GM21423 (cell line): ENCODE measurements around the gene MICAL1.

Experiments used
- ATAC-seq: cut with Tn5 transposase; IDR thresholded peaks from one replicate; pipeline ENCODE4 v1.9.1; 2021; ENCODE audit warnings: mild to moderate bottlenecking, moderate library complexity; ENCODE audit not compliant: unreplicated experiment

MICAL1 gene

DNA sequence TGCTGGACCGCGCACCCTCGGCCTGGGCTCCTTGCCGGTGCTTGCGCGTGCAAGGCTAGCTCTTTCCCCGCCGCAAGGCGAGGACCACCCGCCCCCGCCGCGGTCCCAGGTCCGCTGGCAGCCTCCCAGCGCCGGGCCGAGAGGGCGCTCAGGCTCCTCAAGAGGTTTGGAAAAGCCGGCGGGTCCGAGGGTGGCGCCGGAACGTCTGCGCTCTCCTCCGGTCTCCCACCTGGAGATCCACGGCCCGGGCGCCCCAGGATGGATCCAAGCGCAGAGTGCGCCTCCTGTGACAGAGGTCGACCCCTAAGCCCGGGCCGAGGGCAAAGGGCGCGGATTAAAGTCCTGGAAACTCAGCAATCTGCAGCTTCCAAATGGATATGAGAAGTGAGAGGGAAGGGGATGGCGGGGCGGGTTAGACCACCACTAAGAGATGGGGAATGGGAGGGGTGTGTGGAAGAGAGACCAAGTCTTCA, 575 bp upstream of the MICAL1 start:
- ATAC-seq: no peak

DNA sequence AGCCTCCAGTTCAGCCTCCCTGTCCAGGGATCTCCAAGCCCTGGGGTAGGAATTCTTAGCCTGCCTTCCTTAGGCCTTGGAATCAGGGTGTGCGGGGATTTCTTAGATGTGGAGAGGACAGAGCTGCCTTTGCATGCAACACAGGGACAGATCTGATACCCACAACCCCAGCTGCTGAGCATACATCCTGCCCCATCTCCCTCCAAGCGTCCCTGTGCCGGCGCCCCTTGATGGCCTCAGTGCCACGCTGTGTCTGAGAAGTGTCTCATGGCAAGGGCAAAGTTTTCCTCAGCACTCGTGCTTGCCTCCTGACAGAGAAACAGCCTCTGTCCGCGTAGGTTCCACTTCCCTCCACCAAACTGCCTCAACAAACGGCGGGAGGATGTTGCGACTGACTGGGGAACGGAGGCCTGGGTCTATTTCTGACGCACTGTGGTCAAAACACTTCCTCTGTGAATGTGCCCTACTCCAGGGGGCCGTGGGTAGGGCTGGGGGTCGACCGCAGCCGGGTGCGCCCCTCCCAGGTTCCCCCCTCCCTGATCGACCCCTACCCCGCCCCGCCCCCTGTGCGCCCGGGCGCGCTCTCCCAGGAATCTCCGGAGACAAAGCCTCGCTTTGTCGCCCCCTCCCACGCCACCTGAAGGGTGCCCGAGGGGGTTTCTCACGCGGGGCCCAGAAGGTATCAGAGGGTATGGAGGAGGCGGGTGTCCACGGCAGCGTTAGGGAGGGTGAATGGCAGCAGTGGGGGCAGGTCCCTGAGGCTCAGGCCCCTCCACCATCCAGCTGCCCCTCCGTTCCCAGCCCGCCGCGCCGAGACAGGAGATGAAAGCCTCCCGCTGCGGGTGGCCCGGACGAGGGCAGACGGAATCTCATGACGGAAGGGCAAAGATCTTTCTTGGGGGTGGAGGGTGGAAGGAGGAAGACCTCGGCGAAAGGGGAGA, 806 bp downstream of the MICAL1 start:
- peak; percentile 30 for ATAC-seq

DNA sequence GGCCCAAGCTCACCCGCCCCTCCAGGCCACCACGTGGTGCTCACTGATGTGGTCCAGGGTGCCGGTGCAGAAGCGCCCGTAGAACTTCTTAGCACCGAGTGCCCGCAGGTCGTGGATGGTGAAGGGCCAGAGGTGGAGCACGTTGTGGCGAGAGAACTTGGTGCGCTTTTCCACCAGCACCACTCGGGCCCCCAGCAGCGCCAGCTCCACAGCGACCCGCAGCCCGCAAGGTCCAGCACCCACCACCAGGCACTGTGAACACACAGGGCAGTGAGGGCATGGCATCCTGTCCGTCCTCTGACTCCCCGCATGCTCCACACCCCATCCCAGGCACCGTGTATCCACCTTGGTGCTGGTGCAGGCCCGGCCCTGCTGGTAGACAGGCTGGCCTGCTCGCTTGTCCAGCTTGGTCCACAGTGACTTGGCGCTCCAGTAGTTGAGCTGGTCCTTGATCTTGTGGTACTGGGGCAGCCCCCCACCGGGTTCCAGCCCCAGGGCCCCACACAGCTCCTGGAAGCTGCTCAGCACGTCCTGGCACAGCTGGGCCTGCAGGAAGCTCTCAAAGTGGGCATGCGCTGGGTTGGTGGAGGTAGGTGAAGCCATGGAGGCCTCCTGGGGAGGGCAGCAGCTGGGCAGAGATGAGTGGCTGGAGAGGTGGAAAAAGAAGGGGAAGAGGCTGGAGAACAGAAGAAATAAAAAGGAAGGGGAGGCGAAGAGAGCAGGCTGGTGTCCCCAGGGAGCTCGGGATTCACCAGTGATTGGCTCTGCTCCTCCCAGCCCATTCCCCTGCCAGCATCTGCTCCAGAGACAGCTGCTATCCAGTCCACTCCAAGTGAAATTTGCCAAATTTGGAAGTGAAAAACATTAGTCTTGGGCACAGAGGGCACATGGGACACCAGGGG, 1.7 kb downstream of the MICAL1 start:
- no peak for ATAC-seq

DNA sequence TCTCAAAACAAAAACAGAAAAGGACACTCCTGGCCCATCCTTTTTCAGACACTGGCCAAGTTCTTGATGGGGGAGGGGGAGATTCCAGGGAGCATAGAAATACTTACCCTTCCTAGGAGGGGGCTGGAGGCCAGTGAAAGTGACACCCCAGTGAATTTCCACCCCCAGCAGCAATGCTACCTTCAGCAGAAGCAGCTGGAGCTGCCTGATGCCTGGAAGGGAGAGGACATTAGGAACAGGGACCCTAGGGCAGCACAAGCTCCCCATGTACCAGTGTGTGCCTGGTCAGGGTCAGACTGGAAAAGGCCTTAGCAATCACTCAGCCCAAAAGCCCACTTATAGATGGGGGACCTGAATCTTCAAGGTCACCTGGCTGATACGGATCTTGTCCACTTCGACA, 2.4 kb downstream of the MICAL1 start:
- ATAC-seq: no peak

DNA sequence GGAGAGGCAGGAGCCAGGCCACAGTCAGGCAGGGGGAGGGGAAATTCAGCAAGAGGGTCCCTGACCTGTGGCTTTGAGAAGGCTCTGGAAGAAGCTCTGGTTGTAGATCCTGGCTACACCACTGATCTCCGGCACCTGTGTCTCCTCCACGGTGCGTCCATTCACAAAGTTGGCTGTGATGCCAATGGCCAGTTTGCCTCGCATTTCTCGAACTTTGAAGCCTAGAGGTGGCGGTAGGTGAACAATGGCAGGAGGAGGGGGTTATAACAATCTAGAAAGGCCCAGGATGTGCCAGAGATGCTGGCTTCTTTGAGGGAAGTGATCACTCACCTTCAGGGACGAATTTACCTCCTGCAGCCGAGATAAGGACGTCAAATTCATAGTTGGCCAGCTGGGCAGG, 3.4 kb downstream of the MICAL1 start:
- no peak for ATAC-seq

DNA sequence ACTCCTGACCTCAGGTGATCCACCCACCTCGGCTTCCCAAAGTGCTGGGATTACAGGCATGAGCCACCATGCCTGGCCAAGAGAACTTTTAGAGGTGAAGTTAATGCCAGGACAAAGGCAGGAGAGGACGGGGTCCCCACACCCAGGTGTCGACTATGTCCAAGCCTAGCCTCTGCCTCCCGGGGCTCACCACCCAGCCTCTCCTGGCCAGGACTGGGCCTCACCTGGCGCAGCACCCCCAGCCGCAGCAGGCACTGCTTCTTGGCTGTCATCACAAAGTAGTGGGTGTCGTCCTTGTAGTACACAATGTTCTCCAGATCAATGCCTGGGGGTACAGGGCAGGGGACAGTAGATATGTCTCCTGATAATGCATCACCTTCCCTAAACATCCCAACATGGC, 4.2 kb downstream of the MICAL1 start:
- no peak for ATAC-seq

DNA sequence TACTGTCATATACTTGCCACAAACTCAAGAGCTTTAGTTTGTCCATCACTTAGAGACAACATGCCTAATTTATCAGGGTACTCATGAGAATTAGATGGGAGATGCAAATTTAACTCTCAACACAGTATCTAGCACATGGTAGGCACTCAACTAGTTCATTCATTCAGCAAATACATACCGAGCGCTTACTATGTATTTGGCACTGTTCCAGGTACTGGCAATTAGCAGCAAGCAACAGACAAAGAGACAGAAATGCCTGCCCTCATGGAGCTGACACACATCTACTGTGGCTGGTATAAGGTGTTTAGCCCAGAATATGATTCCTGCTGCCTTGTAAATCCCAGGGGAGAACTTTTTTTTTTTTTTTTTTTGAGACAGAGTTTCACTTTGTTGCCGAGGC, 4.8 kb downstream of the MICAL1 start:
- ATAC-seq: no peak

DNA sequence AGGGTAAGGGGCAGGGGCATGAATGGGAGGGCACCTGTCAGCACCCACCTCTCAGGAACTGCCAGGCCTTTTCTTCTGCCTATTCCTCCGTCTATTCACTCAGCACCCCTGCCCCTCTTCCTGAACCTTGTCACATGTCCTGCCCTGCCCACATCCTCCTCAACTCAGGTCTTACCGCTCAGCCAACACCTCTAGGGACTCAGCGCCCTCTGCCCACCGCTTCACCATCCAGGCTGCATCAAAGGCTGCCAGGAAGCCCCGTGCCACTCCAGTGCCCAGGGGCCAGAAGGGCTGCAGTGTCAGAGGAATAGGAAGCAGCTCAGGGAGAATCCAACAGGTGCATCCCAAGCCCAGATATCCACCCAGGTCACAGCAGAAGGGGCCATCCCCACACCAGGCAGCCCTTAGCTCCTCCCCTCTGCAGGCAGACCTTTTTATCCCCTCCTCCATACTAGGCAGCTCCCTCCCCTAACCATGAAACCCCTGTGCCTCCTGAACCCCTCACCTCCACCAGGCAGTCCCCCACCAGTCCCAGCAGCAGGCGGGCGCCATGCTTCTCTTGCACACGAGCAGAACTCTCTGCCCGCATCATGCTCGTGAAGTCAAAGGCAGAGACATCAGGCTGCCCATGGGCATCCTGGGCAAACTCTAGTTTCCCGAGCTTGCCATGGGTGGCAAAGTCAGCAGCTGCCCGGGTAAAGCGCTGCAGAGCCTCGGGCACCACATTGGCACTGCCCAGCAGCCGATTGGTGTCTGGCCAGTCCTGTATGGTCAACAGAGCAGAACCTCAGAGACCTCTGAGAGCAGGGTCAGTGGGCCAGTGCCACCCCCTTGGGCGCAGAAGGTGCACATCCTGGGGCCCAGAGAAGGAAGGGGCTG, 5.5 kb downstream of the MICAL1 start:
- ATAC-seq: peak; percentile 32

DNA sequence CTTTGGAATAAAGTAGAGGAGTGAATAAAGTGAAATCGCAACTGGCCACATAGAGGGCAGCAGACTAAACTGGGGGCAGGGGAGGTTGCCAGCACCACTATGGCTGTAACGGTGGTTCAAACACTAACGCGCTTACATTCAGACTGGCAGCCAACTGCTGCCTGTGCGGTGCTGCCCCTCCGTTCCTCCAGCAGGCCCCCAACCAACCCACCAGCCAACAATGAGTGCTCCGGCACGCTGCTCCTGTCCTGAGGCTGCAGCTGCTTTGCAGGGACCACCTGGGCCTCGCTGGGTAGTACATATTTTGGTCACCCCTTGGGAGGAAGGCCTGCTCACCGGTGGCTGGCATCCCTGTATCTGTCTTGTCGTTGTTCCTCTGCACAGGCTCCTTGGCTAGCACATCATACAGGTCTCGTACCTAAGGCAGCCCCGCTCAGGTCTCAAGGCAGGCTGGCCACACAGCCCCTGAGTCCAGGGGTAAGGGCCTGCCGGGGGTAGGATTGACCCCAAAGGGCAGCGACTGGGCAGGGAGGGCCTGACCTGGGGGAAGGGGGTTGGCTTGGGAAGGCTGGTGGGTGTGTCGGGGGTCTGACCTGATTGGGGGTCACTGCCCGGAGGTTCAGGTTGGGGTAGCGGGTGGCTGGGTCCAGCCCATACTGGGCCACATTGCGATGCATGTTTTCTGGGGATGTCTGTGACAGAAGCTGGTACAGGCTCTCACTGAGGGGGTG, 6.3 kb downstream of the MICAL1 start:
- no peak for ATAC-seq

DNA sequence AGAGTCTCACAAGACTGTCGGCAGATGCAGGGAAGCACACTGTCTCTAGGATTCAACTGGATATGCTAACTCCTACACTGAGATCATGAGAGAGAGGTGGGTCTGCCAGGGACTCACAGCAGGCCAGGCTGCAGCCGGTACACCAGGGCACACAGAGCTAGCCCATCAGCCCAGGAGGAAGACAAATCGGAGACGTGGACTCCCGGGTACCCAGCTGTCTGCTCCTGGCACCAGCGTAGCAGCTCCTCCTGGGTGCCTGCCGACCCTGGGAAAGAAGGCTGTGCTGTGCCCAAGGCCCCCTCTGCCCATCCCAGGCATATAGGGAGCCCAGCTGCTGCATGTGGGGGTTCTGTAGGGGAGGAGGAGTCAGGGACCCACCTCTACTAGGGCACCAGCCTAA, 7.0 kb downstream of the MICAL1 start:
- no peak for ATAC-seq

DNA sequence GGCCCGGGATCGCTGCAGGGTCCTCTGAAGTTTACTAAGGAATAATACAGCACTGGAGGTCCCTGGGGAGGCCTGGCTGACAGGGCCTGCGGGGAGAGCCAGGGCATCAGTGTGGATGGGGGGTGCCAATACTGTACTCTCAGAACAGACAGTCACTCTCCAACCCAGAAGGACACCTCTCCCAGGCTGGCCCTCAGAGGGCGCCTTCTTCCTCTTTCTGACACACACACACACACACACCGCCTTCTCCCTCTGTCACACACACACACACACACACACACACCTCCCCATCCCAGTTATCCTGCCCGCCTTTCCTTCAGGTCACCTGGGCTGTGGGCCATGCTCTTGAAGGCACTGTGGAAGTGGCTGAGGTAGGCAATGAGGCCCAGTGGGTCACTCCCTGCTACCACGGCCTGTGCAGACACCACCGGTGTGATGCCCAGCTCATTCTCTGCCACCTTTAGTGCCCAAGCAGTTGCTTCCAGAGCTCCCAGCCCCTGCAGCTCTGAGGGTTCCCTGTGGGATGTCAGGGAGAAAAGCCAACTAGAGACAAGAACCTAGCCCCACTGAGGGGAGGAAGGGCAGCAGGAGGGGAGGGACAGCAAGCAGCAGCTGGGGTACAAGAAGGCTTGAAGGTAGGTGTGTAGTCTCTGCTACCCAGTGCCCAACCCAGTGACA, 7.6 kb downstream of the MICAL1 start:
- ATAC-seq: no peak

DNA sequence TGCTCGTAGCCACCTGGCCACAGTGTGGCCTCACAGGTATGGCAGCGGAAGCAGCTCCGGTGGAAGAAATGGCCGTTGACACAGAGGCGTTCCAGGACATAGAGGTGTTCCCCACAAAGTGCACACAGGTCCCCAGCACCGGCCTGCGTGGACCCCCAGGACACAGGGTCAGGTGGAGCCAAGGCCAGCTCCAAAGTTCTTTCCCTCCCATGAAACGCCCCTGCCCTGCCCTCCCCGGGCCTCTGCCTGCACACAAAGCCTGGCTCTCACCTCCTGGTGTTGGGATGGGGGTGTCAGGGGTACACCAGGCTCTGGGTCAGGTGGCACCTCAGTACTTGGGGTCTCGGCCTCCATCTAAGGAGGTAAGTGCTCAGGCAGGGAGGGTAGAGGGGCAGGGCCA, 8.5 kb downstream of the MICAL1 start:
- no peak for ATAC-seq

DNA sequence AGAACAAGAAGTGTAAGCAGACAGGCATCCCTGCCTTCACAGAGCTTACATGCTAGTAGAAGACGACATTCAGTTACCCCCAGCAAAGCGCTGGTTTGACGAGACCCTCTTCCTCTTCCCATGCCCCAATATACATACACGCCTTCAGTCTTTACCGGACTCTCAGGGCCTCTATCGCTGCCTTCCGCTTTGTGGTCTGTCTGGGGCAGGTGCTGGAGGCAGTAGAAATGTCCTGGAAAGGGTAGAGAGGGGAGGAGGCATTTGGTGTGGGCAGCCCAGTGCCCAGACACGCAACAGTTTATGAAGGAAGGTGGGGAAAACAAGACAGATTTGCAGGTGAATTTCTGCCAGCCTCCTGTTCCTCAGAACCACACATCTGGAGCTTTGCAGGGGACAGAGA, 9.0 kb downstream of the MICAL1 start:
- no peak for ATAC-seq

DNA sequence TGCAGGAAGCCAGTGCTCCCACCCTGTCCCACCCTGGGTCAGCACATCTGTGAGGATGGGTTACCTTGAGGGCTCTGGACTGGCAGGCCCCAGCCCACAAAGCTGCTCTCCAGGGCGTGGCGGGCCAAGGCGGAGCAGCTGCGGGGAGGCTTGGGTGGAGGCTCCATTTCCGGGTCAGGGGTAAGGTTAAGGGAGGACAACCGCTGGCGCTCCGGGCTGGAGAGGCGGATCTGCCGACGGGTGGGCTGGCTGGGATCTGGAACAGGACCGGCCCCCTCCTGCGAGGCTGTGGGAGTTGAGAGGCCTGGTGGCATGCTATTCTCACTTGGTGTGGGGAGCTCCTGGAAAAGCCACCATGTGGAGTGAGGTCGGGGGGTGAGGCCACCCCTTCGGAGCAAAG, 9.5 kb downstream of the MICAL1 start:
- no peak for ATAC-seq

DNA sequence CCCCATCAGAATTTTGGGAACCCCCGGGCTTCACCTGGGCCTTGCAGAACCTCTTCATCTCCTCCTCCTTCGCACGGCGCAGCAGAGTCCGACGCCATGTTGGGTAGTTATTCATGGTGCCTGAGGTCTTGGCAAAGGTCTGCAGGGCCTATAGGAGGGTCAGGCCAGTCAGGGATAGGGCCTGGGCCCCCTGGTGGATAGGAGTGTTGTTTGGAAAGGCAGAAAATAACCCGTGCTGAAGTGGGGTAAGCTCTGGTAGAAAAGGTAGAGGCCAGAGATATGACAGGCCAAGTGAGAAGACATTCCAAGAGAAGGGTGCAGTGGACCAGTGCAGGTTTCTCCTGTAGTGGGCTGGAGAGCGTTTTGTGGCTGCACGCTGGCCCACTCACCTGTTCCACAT, 10.2 kb downstream of the MICAL1 start:
- no peak for ATAC-seq

DNA sequence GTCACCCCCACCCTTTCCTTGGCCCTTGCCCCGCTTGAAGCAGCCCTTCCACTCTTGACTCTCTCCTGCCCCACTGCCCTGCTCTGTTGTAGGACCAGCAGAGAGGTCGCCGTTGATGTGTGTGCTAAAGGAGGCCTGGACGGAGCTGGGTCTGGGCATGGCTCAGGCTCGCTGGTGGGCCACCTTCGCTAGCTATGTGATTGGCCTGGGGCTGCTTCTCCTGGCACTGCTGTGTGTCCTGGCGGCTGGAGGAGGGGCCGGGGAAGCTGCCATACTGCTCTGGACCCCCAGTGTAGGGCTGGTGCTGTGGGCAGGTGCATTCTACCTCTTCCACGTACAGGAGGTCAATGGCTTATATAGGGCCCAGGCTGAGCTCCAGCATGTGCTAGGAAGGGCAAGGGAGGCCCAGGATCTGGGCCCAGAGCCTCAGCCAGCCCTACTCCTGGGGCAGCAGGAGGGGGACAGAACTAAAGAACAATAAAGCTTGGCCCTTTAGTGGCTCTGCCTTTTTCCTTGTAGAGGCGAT, 12.1 kb downstream of the MICAL1 start:
- ATAC-seq: no peak

DNA sequence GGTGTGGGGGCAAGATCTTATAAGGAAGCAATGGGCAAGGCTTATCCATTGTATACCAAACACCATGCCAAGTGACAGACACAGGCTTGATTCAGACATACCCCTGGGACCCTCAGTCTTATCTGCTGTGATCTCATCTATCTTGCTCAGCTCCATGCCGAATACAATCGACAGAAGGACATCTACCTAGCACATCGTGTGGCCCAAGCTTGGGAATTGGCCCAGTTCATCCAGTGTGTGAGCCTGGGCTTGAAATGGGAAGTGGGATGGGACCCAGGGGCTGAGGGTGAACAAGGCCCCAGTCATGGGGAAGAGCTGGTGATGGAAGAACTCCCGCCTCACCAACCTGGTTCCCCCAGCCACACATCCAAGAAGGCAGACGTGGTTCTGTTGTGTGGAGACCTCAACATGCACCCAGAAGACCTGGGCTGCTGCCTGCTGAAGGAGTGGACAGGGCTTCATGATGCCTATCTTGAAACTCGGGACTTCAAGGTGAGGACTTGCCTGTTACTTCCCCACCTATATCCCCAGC, 13.1 kb downstream of the MICAL1 start:
- no peak for ATAC-seq

DNA sequence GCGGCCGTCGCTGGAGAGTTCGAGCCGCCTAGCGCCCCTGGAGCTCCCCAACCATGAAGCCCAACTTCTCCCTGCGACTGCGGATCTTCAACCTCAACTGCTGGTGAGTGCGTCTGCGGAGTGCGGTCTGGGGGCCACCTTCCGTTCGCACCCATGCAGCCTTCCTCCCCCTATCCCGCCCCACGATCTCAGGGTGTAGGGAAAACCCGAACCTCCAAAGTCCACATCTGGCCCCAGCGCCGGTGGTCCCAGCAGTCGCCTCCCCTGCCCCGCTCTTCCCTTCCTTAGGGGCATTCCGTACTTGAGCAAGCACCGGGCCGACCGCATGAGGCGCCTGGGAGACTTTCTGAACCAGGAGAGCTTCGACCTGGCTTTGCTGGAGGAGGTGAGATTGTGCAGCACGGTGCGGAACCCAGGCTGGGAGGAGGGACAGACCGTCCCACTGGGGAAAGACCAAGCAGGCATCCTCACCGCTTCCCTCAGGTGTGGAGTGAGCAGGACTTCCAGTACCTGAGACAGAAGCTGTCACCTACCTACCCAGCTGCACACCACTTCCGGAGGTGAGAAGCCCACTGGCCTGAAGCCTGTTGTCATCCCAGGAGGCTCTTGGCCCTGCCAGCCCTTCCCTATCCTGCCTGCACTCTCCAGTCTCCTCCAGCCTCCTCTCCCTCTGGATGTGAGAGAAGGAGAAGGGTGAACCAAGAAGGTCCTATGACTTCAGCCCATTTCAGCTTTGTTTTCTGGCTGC, 14.3 kb downstream of the MICAL1 start:
- peak; percentile 8 for ATAC-seq
